NCI-H2081 treated with DMSO at 0.1 percent for 48 hours (cell line): ENCODE results near the gene CACNA1B.

Experiments used
- DNase-seq: peaks from one replicate; lab custom pipeline; 2025; lab: John Stamatoyannopoulos, UW

The CACNA1B gene

DNA sequence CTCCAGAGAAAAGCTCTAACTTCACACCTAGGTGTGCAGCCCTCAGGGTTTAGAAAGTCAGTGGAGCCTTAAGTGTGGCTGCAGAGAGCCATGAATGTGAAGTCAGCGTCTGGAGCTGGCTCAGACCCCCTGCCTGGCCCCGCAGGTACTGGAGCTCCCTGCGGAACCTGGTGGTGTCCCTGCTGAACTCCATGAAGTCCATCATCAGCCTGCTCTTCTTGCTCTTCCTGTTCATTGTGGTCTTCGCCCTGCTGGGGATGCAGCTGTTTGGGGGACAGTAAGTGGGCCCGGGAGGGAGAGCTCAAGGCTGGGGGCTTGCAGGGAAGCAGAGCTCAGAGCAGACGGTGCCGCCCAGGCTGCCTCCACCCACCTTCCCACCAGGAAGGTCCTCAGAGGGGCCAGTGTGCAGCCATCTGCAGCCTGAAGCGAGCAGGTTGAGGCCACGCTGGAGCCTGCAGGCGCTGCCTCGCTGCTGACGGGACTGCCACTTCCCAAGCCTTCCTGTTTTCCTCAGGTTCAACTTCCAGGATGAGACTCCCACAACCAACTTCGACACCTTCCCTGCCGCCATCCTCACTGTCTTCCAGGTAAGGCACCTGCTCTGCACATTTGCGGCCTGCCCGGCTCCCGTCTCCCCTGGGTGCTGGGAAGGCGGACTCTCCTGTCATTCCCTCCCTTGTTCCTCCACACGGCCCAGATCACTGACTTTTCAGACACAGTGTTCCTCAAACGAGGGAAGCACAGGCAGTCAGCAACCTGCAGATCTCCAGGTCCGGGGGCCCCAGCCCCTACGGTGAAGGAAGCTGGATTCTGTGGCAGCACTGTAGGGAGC lies 108.9 kb downstream of the CACNA1B start:
- no peak for DNase-seq

DNA sequence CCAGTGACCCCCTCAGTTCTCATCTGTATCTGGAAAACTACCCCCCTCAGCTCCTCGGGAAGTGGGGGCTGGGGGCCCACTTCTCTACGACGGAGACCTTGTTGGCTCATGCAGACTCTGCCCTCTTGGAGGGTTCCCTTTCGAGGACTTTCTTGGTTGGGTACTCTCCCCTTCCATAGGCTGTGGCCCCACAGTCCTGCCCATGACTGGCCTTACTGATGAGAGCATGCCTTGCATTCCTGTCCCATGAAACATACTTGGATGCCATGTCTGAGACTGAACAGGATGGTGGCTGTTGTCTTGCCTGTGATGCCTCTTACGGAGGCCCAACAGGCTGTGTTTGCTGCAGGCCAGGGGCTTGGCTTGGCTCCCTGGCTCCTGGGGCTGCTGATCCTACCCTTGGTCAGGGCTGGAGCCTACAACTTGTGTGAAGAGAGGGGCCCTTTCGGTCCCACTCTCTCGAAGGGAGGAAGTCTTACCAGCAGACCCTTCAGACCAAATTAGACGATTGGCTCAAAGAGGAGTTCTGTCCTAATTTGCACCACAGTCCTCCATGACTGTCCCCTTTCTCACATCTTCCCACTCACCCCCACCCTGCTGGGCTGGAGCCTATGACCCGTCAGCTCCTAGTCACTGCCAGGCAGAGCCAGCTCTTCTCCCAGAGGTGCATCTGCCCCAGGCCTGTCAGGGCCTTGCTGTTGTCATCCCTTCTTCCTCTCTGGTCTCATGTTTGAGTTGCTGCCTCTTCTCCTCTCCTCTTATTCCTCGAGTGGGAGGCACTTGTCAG lies 109.9 kb downstream of the CACNA1B start:
- DNase-seq, result no peak

- DNase-seq, result no peak
Observed at GRCh38 chr9:137988051-137988450, 110.5 kb downstream of the CACNA1B start.

DNA sequence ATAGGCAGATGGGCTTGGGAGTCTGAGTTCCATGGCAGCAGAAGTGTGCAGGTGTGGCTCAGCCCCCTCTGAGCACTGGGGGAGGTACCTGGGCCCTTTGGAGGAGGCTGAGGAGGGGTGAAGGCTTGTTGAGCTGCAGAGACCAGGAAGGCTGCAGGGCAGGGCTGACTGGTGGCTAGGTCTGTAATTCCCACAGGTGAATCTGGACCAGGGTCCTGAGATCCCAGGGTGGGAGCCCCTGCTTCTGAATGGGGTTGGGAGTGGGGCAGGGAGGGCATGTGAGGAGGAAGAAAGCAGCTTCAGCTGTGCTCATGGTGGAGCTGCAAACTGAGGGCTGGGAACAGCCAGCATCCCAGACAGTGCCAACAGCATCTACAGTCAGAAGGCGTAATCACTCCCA lies 111.1 kb downstream of the CACNA1B start:
- no peak for DNase-seq

DNA sequence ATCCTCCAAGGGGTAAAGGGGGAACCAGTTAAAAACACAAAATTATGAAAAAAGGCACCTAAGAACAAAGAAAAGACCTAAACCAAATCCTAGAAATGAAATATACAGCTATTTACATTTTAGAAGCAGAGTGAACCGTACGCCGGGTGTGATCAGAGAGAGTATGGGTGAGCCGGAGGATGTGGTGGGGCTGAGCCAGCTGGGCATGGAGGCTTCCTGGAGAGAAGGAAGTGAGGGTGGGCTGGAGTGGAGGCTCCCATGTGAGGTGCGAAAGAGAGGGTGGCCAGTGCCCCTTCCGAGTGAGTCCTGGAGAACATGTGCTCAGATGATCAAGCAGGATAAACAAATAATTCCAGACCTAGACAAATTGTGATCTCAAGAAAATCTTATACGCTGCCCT lies 111.6 kb downstream of the CACNA1B start:
- no peak for DNase-seq

- DNase-seq, result no peak
Observed at GRCh38 chr9:137989999-137990715, 112.6 kb downstream of the CACNA1B start.

GRCh38 chr9:138003485-138004190 lies 126.1 kb downstream of the CACNA1B start:
- no peak for DNase-seq

- DNase-seq, result no peak
Observed at GRCh38 chr9:138006576-138007233, 129.1 kb downstream of the CACNA1B start.

- no peak for DNase-seq
Observed at GRCh38 chr9:138007566-138007917, 130.0 kb downstream of the CACNA1B start.

- no peak for DNase-seq
Observed at GRCh38 chr9:138007918-138008841, 130.6 kb downstream of the CACNA1B start.

- no peak for DNase-seq
Observed at GRCh38 chr9:138009016-138009802, 131.6 kb downstream of the CACNA1B start.

- DNase-seq, result no peak
Observed at GRCh38 chr9:138009803-138010690, 132.5 kb downstream of the CACNA1B start.

DNA sequence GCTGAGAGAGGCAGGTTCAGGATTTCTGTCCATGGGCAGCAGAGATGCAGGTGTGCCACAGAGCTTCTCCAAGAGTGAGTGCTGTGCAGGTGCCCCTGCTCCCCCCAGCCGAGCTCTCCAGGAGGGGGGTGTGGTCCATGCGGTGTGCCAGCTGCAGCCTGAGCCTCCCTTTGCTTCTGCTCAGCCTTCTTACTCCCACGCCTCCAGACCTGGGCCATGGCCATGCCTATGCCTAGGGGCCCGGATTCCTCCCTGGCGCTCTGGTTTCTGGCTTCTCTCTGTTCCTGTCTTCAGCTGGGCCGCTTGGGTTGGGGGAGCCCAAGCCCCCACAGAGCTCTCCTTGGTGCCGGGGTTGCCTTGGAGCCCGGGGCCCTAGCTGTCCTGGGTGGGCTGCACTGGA lies 133.3 kb downstream of the CACNA1B start:
- no peak for DNase-seq

DNA sequence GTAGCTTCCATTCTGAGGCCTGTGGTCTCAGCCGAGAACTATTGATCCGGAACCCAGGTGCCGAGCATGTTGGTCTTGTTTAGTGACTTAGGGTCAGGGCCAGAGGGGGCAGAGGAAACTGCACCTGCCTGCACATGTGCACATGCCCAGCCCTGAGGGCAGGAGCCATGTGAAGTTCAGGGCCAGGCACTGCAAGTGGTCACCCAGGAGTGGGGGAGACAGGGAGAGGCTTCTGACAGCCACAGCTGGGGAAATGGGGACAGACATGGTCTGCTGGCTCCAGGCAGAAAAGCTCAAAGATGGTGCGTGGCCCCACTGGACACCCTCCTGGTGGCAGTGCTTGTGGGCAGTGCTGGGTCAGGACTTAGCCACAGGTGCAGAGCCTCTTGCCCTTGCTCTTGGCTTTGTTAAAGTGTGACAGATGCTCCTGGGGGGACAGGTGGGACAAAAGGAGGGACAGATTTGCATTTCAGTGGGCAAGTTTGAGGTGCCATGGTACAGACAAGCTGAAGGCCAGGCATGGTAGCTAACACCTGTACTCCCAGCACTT lies 134.4 kb downstream of the CACNA1B start:
- DNase-seq, result no peak

DNA sequence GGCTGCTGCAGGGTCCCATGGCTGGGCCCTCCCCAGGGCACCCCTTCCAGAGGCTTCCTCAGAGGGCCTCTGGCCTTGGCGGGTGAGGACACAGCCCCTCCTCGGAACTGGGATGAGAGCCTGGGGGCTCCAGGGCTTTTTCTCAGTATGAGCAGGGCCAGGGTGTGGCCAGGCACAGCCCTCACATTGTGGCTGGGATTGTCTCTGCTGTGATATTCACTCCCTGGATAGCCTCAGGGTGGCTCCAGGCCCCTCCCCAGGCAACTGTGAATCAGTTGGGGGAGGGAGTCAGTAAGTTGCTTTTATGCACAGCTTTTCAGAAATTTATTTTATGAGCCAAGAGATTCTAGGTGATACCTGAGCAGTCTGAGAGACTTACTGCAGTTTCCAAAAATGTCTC lies 135.7 kb downstream of the CACNA1B start:
- no peak for DNase-seq

DNA sequence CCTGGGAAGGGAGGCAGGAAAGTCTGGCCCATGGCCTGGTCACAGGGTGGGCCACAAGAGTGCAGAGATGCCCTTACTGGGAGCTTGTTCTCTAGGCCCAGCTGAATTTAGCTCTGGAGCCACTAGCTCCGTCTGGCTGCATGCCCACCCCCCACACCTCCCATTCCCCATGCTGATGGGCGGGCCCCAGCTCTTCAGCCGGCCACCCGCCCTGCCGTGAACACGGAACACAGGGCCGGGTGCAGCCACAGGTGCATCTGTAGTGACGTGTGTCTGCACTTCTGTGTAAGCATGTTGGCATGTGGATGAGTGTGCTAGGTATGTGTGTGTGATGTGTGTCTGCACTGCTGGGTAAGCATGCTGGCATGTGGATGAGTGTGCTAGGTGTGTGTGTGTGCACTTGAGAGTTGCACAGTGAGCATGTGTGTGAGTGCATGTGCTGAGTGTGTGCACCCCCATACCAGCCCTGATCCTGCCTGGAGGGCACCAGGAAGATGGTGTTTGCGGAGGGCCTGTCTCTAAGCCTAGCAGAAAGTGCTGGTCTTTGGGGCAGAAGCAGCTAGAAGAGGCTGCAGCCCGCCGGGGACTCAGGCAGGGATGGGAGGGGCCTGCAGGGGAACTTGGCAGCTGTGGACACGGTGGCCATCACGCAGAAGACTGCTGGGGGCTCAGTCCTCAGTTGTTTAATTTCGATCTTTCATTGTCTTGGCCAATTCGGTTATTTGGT lies 136.4 kb downstream of the CACNA1B start:
- DNase-seq, result no peak

GRCh38 chr9:138014563-138014945 lies 137.0 kb downstream of the CACNA1B start:
- DNase-seq, result no peak
